HG02852 (cell line): ENCODE results near the gene CST3.
"Not testable (repeated sequence)": the region's sequence is repeated elsewhere in the genome, so short reads cannot be mapped to it uniquely, and the experiment has no call there.

Source experiments
- ATAC-seq: cut with Tn5 transposase; IDR thresholded peaks from one replicate; pipeline ENCODE4 v1.9.1; 2021; ENCODE audit warnings: mild to moderate bottlenecking, moderate library complexity; ENCODE audit not compliant: unreplicated experiment

The CST3 gene, protein sequence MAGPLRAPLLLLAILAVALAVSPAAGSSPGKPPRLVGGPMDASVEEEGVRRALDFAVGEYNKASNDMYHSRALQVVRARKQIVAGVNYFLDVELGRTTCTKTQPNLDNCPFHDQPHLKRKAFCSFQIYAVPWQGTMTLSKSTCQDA

GRCh38 chr20:23637282-23638221 is at the start of gene CST3:
TSS of gene CST3 (minus strand) at chr20:23637955. CDS start at chr20:23637862, 93 bp downstream.
- peak; percentile 60 for ATAC-seq

DNA sequence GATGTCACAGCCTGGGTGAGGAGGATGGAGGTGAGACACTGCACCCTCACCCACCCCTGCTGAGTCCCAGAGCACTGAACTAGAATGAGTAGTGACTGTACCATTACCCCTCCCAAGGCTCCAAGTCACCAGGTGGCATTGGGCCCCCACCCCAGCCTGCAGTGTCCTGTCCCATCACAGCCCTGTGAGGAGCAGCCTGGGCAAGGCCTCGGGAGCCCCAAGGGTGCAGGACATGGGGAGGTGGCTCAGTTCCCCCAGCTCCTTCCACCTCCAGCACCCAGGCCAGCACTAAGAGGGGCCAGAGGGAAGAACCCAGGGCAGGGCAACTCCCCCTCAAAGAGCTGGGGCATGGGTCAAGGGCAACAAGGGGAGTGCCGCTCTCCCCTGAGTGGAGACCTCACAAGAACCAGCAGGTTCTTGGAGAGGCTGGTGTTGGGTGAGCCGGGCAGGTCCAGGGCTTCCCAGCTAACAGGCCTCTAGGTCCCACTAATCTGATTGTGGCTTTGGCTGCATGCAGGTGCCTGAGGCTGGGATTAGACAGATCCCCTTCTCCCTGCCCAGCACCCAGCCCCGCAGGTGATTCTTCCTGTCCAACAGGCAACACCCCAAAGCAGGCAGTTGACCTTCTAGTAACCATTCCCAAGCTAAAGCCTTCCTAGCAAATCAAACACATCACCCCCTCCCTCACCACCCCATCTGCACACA is 48.4 kb upstream of the CST3 start:
- no peak for ATAC-seq

GRCh38 chr20:23685529-23685896 is 47.8 kb upstream of the CST3 start:
- not testable (repeated sequence) for ATAC-seq

DNA sequence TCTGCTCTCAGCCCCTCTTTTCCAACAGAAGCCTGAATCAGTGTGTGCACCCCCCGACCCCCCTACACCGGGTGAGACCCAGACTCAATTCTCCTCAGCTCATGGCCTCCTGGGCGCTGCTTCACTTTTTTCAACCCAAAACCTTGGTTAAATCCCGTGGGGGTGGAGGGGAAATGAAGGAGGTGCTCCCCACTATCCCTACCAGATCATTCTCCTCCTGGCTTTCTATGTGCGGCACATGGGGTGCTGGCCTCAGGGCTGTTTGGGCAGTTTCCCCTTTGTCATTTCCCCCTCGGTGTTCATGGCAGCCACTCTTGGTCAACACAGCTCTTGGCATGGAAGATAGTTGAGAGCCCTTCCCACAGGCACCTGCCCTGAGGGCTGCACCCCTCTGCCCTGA is 46.5 kb upstream of the CST3 start:
- no peak for ATAC-seq

DNA sequence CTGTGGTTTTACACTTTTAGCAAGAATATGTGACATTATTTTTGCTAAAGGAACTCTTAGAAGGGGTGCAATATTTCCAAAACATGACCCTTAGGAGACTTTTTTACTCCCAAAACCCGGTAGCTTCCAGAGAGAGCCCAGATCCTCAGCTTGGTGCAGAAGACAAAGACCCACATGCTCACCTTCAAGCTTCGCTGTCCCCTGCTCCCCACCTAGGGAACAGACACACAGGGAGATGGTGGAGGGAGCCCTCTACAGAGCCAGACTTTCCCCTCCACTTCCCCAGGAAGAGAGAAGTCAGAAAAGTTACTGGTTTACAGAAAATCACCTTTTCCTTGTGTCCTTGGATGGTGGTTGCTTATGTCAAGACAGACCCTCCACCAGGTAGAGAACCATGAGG is 46.1 kb upstream of the CST3 start:
- no peak for ATAC-seq

GRCh38 chr20:23683281-23683680 is 45.5 kb upstream of the CST3 start:
- no peak for ATAC-seq

GRCh38 chr20:23680146-23680545 is 42.4 kb upstream of the CST3 start:
- no peak for ATAC-seq

DNA sequence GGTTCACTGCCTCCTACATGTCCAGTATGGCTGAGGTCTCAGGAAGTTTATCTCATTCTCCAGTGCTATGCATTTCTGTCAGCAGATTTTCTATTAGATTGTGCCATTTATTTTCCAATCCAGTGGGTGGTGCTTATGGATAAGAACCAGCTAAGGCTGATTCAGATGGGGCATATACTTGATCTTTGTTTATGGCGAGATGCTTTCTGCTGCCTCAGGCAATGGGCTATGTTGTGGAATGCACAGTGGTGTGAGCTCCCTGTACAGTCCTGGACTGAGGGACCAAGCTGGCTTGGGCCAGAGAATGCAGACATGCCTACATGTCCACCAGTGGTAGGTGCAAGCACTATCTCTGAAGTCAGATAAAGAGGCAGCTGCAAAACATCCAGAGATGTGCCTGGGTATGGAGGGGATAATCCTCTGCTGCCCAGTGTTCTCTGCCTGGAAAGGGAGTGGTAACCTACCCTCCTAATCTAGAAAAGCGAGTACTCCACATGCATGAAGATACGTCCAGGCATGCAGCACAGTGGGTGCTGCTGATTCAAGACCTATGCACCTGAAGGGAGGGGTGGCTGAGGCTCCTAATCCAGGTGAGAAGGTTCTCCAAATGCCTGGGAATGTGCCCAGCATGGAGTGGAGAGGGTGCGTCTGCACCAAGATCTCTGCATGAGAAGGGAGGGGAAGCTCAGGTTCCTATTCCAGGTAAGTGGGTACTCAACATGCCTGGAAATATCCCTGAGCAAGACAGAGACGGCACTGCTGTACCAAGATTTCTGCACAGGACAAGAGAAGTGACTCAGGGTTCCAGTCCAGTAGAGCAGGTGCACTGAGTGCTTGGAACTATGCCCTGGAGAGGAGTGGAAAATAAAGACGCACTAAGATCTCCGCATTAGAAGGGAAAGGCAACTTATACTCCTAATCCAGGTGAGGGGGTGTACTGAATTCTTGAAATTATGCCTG is 41.7 kb upstream of the CST3 start:
- ATAC-seq: no peak

- ATAC-seq: no peak
These were observed 35.5 kb upstream of the CST3 start for GRCh38 chr20:23673209-23673608.

GRCh38 chr20:23672158-23672557 is 34.4 kb upstream of the CST3 start:
- no peak for ATAC-seq

GRCh38 chr20:23671479-23671878 is 33.7 kb upstream of the CST3 start:
- no peak for ATAC-seq

DNA sequence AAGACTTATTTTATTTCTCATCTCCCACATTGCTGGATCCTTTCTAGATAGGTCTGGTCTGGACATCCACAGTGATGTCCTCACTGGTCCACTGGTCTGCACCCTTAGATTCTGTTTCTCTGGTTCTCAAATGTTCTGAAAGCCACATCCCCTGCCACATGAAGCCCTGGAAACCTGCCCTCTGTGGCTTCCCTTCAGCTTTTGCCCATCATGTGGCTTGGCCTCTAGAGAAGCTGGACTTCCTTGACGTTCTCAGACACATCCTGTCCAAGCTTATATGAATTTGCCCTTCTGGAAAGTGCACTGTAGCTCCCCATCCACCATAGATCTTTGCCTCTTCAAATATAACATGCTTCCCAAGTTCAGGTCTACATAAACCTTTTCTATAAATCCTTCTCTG is 32.6 kb upstream of the CST3 start:
- no peak for ATAC-seq

DNA sequence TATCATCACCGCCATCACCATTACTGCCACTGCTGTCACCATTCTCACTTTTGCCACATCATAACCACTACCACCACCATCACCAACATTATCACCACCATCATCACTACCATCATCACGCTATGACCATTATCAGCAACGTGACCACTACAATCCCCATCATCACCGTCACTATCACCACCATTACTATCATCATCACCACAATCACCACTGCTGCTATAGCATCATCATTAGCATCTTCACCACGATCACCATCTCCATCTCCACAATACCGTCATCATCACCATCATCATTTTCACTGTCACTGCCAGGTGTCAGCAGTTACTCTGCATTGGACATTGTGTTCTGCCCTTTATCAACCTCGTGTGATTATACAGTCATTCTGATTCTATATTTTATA is 32.1 kb upstream of the CST3 start:
- ATAC-seq: no peak

DNA sequence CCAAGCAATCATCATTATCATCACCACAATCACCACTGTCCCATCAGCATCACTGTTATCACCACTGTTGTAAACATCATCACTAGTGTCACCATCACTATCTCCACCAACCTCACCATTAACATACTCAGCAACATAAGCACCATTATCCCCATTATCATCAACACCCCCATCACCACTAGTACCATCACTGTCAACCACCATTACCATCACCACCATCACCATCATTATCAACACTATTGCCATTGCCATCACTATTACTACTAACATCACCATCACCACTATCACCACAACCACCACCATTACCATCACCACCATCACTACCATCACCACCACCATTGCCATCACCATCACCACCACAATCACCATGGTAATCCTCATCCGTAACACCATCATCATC is 31.6 kb upstream of the CST3 start:
- no peak for ATAC-seq

DNA sequence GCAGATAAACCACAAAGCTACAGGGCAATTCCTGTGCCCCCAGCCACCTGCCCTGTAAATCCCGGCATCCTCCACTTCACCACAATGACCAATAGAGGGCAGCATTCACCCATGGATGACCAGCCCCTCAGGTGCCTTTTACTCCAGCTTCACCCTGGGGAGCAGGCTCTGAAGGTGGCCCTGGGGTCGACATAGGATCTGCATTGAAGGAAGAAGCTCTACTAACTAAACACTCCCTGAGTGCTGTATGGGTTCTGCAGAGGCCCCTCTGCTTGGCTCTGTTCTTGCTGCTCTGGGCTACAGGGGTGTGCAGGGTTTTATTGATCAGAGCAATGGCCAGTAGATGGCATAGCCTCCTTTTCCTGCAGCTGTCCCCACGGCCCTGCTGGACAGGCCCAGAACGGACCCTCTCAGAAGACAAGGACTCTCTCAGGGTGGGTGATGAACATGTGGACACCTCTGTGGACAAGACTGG is 30.8 kb upstream of the CST3 start:
- ATAC-seq: peak; percentile 72

DNA sequence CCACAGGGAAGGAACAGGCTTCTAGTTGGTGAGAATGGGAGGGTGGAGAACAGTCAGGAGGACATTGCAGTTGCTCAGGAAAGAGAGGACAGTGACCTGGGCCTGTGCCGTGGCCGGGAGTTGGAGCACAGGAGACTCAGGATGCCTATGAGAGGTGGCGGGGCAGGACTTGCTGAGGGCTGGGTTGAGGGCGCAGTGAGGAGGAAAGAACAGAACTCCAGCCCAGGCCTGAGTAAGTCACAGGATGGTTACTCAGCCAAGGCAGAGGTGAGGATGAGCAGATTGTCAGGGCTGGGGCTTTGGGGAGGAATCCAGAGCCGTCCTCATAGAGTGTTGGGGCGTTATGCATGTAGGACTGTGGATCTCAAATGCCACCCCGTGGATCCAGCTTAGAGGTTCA is 29.9 kb upstream of the CST3 start:
- no peak for ATAC-seq

DNA sequence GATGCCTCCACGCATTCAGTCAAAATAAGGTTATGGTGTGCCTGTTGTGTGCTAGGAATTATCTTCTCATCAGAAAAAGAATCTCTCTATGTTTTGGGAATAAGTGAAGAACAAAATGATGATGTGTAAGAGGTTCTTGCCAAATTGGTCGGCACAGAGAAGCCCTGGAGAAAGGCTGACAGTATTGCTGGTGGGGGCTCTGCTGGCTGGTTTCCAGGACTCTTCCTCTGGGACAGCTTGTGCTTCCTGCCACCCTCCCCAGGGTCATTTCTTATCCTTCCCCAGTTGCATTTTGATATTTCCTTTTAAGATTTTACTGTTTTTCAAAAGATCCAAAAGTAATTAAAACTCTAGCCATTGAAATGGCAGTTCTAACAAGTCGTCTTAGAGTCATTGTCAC is 28.9 kb upstream of the CST3 start:
- ATAC-seq: no peak

GRCh38 chr20:23666189-23666588 is 28.4 kb upstream of the CST3 start:
- ATAC-seq: no peak

- ATAC-seq: no peak
These were observed 27.2 kb upstream of the CST3 start for GRCh38 chr20:23664954-23665353.

DNA sequence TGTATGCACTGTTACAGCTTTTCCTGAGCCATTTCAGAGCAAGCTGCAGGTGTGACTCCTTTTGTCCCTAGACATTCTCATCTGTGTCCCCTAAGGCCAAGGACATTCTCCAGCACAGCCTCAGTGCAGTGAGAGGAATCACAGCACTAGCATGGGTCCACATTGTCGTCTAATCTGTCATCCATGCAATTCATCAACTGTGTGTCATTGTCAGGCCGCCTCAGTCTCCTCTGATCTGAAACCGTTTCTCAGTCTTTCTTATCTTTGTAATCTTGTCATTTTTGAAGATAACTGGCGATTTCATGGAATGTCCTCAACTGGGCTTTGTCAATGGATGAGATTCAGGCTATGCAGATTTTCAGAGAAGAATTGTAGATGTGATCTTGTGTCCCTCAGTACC is 26.3 kb upstream of the CST3 start:
- not testable (repeated sequence) for ATAC-seq

DNA sequence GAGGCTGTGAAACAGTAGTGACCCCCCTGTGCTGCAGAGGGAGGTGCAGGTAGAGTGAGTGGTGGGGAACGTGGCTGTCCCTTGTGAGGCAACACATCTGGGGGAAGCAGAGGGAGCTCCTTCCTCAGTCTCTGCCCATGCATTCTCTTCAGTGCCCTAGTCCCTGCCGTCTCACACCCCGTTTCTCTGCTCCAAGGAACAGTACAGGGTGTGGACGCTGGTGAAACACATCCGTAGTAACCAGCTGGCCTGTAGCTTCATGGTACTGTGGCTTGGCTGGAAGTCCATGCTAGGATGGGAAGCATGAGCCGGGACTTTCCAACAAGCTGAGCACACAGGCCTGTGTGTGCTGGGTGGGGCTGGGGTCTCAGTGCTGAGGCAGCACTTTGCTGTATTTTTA is 25.4 kb upstream of the CST3 start:
- ATAC-seq: no peak
